Lower leg skin (tissue), 3 donors: Measurements from ENCODE around the gene ARHGAP29.

Experiments
- POLR2A ChIP-seq, 2 donors: fragments of 450-650 bp; IDR thresholded peaks; one replicate each; pipeline ENCODE4 v1.6.1; 2016 to 2017; ENCODE audit warnings: antibody characterized with exemption in 2 of 2, mild to moderate bottlenecking in 1 of 2, moderate library complexity in 1 of 2
- TF ChIP-seq, protein P1 (sequence below), 3 donors: fragments of 450-650 bp; IDR thresholded peaks; one replicate each; pipeline ENCODE4 v1.5.1; 2016; ENCODE audit warnings: antibody characterized with exemption in 3 of 3, mild to moderate bottlenecking in 3 of 3, moderate library complexity in 2 of 3

DNA sequence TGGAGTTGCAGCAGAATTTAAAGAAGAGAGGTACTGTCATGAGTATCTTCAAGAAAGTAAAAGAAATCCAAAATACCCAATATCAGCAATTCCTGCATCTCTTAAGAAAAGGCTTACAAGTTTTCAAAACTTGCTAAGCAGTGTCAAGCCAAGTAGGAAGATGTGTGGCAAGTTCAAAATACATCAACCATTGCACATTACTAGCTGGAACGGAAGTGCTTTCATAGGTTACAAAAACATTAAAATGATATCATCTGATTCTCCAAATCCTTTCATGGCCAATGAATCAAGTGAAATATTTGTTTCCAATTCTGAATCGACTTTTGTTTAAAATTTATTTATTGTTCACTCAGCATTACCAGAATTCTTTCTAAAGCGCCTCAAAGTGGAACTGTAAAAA, 110.7 kb downstream of the ARHGAP29 start:
- TF ChIP-seq POLR2A (IDR thresholded peaks at IDR 0.05) = no peak
- TF ChIP-seq, protein P1, sequence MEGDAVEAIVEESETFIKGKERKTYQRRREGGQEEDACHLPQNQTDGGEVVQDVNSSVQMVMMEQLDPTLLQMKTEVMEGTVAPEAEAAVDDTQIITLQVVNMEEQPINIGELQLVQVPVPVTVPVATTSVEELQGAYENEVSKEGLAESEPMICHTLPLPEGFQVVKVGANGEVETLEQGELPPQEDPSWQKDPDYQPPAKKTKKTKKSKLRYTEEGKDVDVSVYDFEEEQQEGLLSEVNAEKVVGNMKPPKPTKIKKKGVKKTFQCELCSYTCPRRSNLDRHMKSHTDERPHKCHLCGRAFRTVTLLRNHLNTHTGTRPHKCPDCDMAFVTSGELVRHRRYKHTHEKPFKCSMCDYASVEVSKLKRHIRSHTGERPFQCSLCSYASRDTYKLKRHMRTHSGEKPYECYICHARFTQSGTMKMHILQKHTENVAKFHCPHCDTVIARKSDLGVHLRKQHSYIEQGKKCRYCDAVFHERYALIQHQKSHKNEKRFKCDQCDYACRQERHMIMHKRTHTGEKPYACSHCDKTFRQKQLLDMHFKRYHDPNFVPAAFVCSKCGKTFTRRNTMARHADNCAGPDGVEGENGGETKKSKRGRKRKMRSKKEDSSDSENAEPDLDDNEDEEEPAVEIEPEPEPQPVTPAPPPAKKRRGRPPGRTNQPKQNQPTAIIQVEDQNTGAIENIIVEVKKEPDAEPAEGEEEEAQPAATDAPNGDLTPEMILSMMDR (IDR thresholded peaks at IDR 0.05) = no peak
